Fibroblast of the conjunctiva (primary cell): ENCODE results near the gene PDLIM1.
"Not testable (repeated sequence)": the region's sequence is repeated elsewhere in the genome, so short reads cannot be mapped to it uniquely, and the experiment has no call there.

Source experiments
- DNase-seq: peaks from one replicate; pipeline ENCODE4 v3.0.0-alpha.2; 2010; ENCODE audit warnings: low read depth

Gene PDLIM1

DNA sequence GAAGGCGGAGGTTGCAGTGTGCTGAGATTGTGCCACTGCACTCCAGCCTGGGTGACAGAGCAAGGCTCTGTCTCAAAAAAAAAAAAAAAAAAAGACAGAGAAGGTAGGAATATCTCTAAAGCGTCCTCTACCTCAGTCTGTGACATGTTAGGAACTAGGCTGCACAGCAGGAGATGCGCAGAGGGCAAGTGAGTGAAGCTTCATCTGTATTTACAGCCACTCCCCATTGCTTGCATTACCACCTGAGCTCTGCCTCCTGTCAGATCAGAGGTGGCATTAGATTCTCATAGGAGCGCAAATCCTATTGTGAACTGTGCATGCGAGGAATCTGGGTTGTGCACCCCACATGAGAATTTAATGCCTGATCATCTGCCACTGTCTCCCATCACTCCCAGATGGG lies 87.9 kb downstream of the PDLIM1 start:
- not testable (repeated sequence) for DNase-seq

DNA sequence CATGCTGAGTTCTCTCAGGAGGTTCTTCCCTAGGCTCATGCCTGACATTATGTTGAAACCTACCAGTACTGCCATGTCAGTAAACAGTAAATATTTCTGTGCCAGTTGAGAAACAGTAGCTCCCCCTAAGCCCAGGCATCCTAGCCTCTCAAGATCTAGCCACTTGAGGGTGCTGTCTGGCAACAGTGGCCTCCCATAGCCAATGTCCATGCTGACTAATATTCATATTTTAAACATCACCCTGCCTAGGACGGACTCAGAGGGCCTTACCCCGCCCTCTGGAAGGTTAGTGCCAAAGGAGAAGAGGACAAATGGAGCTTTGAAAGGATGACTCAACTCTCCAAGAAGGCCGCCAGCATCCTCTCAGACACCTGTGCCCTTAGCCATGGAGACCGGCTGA lies 89.1 kb downstream of the PDLIM1 start:
- no peak for DNase-seq

DNA sequence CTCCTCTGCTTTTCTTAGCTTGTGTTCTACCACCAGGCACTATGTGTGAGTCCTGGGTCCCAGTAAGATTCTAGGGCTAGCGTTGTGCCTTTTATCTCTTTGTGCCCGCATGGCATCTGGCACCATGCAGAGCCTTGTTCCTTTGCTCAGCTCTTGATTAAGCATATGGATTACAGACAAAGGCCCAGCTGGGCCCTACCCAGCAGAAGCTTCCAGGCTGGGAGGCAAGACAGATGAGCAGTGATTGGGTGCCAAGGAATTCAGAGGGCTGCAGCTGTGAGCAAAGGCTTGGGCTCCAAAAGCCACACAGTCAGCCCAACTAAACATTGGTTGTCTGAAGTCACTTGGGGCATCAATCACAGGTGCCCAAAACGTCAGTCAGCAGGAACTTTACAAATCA lies 94.8 kb downstream of the PDLIM1 start:
- no peak for DNase-seq

DNA sequence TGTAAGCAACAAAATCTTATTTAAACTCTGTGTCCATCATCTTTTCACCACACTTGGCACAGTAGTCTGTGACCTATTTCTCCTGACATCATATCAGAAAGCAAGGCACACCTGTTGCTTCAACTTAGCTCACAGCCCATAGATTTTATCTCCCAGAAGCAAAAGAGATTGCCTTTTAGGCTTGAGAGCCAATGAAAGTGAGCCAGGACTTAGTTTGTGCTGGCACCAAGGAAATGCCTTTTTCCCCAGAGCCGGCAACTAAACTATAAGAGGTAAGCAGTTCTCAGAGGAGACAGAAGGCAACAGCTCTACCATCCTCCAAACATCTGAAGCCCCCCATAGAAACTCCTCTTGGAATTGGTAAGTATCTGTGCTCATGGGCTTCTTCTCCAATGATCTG lies 96.9 kb downstream of the PDLIM1 start, which contains the start of gene ACSM6:
Gene ACSM6, plus strand, starts transcription at position 295 of the 400 bp plus-strand sequence. CDS start 248 bp downstream, outside the sequence.
- DNase-seq, result no peak

DNA sequence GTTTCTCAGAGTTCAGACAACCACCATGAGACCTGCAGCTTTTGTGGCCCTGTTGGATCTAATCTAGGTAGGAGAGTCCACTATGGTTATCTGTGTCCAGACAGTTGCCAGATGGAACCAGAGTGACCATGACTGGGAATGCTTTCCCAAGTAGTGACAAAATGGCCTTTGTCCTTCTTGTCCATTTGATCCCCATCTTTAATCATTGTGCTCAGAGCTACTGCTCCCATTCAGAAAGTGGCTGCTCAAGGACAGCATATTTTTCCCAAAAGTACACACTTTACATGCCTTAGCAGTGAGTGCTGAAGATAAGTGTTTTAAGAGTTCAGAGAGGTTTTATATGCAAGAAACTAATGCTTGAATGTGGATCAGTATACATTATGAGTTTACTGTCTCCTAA lies 102.2 kb downstream of the PDLIM1 start:
- DNase-seq, result no peak

DNA sequence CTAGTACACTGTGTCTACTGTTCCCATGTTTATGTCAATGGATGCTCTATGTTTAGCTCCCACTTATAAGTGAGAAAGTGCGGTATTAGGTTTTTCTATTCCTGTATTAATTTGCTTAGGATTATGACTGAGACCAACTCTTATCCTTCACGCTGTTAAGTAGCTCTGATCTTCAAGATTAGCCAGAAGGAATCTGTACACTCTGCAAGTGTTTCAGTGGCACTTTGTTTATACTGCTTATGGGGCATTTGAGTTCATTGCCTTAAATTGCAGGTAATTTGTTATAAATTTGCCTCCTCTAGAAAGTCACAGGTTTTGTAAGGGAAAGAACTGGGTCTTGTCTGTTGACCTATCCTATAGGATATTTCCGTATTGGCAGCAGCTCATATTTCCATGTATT lies 103.2 kb downstream of the PDLIM1 start:
- DNase-seq, result no peak
